Placental epithelial cell (primary cell): ENCODE data around the gene DNAI7. TPM values are rescaled to one million over a fixed set of nuclear protein-coding genes. Genes with fewer than 3 reads are reported as not detected.

Experiments used
- total RNA-seq: library from RNA; depleted of rRNA; stranded (reverse); fragments of >200 nt; gene quantifications from 2 replicates; pipeline ENCODE4 v1.2.3, GENCODE V29; 2012

The DNAI7 gene, protein sequence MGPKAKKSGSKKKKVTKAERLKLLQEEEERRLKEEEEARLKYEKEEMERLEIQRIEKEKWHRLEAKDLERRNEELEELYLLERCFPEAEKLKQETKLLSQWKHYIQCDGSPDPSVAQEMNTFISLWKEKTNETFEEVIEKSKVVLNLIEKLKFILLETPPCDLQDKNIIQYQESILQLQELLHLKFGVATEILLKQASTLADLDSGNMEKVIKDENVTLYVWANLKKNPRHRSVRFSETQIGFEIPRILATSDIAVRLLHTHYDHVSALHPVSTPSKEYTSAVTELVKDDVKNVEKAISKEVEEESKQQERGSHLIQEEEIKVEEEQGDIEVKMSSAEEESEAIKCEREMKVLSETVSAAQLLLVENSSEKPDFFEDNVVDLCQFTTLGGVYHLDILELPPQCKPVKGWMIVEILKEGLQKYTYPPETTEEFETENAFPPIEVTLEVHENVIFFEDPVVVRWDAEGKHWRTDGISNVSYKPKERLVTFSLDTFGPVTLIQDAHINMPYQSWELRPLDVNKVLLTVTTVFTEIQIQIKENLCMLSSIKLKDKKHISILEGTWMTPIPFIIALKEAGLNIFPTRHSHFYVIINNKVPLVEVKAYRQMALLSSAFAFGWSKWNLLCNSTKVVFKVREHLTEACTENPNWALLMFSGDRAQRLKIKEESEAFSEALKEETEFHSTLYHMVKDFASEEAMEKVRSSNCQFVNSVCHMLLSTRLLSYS
- total RNA-seq = 0.22 and 0.39 TPM in 2 replicates

DNA sequence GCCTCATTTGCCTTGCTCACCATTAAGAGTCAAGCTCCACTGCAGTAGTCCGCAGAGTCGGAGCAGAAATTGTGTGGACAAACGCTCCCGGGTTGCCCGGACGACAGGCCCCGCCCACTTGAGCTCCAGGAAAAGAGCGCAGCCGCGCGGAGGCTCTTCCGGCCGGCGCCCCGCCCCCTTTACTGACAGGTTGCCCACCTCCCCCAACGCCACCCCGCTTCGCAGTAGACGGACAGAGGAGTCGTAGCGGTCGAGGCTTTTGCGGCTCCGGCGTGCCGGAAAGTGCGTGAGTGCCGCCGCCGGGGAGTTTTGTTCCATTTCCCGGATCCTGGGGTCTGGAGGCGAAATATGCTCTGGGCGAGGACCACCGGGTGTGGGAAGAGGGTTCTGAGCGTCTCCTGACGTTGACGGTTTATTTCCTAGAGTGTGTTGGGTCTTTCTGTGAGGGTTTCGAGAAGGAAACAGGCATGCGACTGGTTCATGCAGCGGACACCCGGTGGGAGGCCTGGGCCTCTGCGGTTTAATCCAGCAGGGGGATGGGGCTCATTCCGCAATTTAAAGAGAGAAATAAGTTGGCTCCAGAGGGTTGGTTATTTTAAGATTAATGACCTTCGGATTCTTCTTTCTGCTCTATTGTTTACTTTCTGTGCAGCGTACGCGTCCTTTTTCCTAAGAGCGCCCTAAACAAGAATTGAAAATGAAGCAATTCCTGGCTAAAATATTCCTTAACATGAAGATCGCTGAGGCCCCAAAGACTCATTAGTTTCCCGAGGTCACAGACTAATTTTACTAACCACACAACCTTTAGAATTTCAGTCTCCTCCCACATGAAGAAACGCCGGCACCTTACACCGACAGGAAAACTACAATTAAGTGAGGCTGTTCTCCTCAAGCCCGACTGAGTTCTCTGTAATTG lies at the start of gene DNAI7, which contains the start of gene ETFRF1:
TSS of gene DNAI7 (minus strand) at position 105 of the 916 bp plus-strand sequence. CDS start at position 23, 82 bp downstream.
TSS of gene ETFRF1 (plus strand) at position 182 of the 916 bp plus-strand sequence. CDS start 8,720 bp downstream, outside the sequence.

Other genes with a start within 250 kb of the DNAI7 start
- 150 and 268 TPM in 2 replicates for gene BCAT1, start 246.1 kb downstream of the DNAI7 start, total RNA-seq
- gene ETFRF1, start 77 bp upstream of the DNAI7 start, total RNA-seq = 13.3 and 16.1 TPM in 2 replicates
- gene KRAS, start 55.8 kb upstream of the DNAI7 start, total RNA-seq = 11.0 and 14.3 TPM in 2 replicates